AG04449 (cell line): ENCODE results near the gene SLC44A1.

Experiments
- CTCF ChIA-PET: fragments of 350-600 bp; formaldehyde crosslinking; extraction: SDS; loops from one replicate; lab custom pipeline; 2021; ENCODE audit warnings: antibody characterized with exemption; lab: Yijun Ruan, JAX
- POLR2A ChIA-PET: fragments of 400-600, 350-600 bp; formaldehyde crosslinking; extraction: SDS; loops from one replicate; lab custom pipeline; 2020; ENCODE audit warnings: antibody characterized with exemption, inconsistent platforms; lab: Yijun Ruan, JAX
- DNase-seq: peaks from one replicate; pipeline ENCODE4 v3.0.0-alpha.2; 2010; ENCODE audit warnings: low read depth, low spot score
- H3K4me3 ChIP-seq: 2 replicates; pipeline ENCODE4 v1.5.1; 2011; ENCODE audit warnings: low read depth, mild to moderate bottlenecking, control low read depth, low read length
- TF ChIP-seq, protein P1 (sequence below): IDR thresholded peaks from one replicate; pipeline ENCODE4 v1.5.1; 2011; ENCODE audit warnings: mild to moderate bottlenecking, moderate library complexity, low read length, control low read depth, inconsistent platforms; ENCODE audit not compliant: insufficient read depth; ENCODE audit errors: missing control alignments

The SLC44A1 gene

DNA sequence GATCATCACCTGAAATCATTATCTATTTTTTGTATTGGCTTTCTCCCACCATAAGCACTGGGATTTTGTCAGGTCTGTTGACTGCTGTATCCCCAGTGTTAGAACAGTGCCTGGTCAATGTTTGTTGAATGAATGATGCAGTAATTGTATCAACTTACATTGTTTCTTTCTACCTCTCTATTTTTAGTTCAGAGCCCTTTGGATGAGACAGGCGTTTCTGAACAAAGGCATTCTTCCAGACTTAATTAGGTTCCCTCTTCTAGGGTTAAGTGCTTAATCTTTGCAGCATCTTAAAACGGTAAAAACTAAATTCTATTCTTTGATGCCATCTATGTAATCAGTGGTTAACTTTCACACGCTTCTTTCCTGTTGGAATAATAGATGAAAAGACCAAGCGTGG, 26.3 kb downstream of the SLC44A1 start:
- no peak overlapping the region for H3K4me3 ChIP-seq
- POLR2A ChIA-PET = no interaction called here
- TF ChIP-seq, protein P1, sequence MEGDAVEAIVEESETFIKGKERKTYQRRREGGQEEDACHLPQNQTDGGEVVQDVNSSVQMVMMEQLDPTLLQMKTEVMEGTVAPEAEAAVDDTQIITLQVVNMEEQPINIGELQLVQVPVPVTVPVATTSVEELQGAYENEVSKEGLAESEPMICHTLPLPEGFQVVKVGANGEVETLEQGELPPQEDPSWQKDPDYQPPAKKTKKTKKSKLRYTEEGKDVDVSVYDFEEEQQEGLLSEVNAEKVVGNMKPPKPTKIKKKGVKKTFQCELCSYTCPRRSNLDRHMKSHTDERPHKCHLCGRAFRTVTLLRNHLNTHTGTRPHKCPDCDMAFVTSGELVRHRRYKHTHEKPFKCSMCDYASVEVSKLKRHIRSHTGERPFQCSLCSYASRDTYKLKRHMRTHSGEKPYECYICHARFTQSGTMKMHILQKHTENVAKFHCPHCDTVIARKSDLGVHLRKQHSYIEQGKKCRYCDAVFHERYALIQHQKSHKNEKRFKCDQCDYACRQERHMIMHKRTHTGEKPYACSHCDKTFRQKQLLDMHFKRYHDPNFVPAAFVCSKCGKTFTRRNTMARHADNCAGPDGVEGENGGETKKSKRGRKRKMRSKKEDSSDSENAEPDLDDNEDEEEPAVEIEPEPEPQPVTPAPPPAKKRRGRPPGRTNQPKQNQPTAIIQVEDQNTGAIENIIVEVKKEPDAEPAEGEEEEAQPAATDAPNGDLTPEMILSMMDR = no peak
- CTCF ChIA-PET = no interaction called here
- no peak for DNase-seq

DNA sequence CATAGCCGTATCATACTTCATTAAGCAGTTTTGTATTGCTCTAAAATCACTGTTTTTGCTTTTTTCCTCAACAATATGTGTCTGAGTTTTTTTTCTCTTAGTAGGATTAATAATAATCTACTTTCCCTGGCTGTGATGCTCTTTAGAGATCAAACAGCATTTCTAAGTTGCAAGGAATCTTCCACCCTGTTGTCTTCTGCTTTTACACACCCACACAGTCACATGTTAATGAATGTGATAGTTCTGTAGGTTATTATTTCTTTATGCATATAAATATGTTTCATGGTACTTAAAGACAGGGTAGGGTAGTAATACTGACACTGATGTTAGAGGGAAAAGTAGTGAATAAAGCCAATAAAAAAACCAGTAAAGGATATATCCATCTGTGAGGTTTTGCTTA, 29.3 kb downstream of the SLC44A1 start:
- ChIA-PET CTCF (no interaction called here), POLR2A (no interaction called here)
- no peak for DNase-seq
- no peak overlapping the region for H3K4me3 ChIP-seq
- TF ChIP-seq, protein P1 = no peak

DNA sequence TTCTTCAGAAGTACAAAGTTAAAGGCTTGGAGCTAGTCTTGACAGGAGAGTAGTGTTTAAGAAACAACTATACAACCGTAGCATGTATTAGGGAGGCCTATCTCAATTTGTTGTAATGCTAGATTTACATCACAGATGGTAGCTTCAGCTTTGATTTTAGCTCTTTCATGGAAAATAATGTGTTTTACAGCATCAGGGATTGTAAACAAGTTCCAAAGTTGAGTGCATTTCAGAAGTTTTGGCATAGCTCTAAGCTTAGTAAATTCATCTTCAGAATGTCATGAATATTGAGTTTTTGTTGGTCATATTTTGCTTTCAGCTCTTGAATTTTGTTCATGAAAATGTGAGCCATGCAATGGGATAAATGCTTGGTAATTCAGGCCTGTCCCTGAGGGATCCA, 30.7 kb downstream of the SLC44A1 start:
- TF ChIP-seq, protein P1 = no peak
- CTCF ChIA-PET = interaction anchor here (0.8 to 1.1 kb wide), 3 partner anchors 11 to 141 kb away, joined by 3 read pairs; partner anchors contain the start of gene SLC44A1
- H3K4me3 ChIP-seq = no peak overlapping the region
- POLR2A ChIA-PET = interaction anchor here (0.6 kb wide), 1 partner anchor 33 kb away, joined by 3 read pairs; no protein-coding TSS in a partner anchor
- no peak for DNase-seq

DNA sequence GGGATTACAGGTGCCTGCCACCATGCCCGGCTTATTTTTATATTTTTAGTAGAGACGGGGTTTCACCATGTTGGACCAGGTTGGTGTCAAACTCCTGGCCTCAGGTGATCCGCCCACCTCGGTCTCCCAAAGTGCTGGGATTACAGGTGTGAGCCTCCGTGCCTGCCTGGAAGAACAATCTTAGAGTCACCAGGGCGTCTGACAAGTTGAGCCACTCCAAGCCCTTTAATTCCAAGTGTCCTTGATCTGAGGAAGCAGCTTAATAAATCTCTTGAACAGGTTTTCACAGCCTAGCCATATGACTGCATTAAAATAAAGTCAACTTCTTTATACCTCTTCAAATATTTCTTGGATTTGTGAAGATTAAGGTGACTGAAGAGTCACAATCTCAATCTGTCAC, 31.5 kb downstream of the SLC44A1 start:
- H3K4me3 ChIP-seq = no peak overlapping the region
- DNase-seq = no peak
- CTCF ChIA-PET = interaction anchor here (1.0 to 1.1 kb wide), 2 partner anchors 11 to 140 kb away, joined by 3 read pairs; no protein-coding TSS in a partner anchor
- TF ChIP-seq, protein P1 = no peak
- POLR2A ChIA-PET = interaction anchor here (0.6 kb wide), 1 partner anchor 32 kb away, joined by 3 read pairs; no protein-coding TSS in a partner anchor

DNA sequence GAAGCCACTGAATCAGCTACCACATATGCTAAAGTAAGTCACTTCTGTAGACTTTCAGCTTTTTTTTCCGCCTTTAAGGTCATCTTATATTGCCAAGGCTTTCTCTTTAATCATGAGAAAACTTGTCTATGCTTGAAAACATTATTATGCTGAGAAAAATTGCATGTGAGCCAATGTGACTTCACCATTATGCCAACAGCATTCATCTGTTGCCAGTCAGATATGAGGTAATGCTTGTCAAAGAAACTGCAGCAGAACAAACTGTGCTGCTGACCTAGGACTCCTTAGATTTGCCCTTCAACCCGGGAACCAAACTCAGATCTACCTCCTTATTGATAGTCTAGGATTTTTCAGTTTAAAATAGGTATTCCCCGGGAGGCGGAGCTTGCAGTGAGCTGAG, 34.3 kb downstream of the SLC44A1 start:
- no peak overlapping the region for H3K4me3 ChIP-seq
- CTCF ChIA-PET = no interaction called here
- POLR2A ChIA-PET = no interaction called here
- DNase-seq = no peak
- TF ChIP-seq, protein P1 = no peak

DNA sequence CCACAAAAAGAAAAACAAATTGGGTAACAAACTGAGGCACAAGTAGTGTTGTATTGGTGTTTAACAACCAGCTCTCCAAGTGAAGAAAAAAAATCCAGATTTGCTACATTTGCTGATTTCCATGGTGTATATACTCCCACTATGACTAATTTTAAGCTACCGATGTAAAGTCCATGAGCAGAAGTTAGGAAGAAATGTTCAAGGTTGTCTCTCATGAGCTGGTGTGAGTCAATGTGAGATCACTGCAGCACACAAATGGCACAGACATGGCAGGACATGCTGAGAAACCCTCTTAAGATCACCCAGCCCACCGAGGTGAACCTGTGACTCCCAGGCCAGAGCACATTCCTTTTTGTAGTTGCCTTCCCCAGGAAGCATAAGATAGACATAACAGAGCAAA, 36.2 kb downstream of the SLC44A1 start:
- CTCF ChIA-PET = no interaction called here
- no peak overlapping the region for H3K4me3 ChIP-seq
- TF ChIP-seq, protein P1 = no peak
- POLR2A ChIA-PET = no interaction called here
- DNase-seq = no peak
